Measurements from ENCODE around the gene DMXL1. TPM values are rescaled to one million over a fixed set of nuclear protein-coding genes. Genes with fewer than 3 reads are reported as not detected.
A peak's percentile ranks its signal among the peaks of the same experiment; 100 is the strongest.
"Not testable (repeated sequence)": the region's sequence is repeated elsewhere in the genome, so short reads cannot be mapped to it uniquely, and the experiment has no call there.

The DMXL1 gene
- total RNA-seq, 4 donors from 2014 or later, result 25.9 to 50.9 (median 30.9) TPM

GRCh38 chr5:119070578-119070827 is 384 bp upstream of the DMXL1 start:
- intact Hi-C loops (cut with DNase I), result loop anchor here (10.0 kb wide), 1 partner anchor 264 kb away; no protein-coding TSS in a partner anchor
- H3K27ac ChIP-seq, result peak overlapping the region; percentile 92 to 98 (median 98)
- WGBS, 2 donors, result 0% methylated on average over 7 to 9 of the region's 9 CpGs

DNA sequence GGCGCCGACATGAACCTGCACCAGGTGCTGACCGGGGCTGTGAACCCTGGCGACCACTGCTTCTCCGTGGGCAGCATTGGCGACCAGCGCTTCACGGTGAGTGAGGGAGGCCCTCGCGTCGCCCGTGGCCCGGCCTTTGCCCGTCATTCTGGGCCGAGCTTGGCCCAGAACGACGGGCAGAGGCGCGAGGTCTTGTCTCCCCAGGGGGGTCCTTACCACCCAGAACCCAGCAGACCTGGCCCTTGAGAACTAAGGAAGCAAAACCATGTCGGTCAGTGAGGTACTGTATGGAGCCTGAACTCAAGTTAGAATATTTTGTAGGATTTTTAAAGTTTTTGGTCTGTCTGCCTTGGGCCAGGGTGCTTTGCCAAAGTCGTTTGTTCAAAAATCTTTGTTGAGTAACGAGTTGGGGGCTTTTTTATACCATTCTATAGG is 691 bp downstream of the DMXL1 start:
- 0% methylated on average over 3 of the region's 22 CpGs for WGBS, 2 donors
- H3K9me3 ChIP-seq, result no peaks in the 10 kb centered on the region

More at GRCh38 chr5:119070578-119070827, 384 bp upstream of the DMXL1 start:
- TF ChIP-seq, protein P1, sequence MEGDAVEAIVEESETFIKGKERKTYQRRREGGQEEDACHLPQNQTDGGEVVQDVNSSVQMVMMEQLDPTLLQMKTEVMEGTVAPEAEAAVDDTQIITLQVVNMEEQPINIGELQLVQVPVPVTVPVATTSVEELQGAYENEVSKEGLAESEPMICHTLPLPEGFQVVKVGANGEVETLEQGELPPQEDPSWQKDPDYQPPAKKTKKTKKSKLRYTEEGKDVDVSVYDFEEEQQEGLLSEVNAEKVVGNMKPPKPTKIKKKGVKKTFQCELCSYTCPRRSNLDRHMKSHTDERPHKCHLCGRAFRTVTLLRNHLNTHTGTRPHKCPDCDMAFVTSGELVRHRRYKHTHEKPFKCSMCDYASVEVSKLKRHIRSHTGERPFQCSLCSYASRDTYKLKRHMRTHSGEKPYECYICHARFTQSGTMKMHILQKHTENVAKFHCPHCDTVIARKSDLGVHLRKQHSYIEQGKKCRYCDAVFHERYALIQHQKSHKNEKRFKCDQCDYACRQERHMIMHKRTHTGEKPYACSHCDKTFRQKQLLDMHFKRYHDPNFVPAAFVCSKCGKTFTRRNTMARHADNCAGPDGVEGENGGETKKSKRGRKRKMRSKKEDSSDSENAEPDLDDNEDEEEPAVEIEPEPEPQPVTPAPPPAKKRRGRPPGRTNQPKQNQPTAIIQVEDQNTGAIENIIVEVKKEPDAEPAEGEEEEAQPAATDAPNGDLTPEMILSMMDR (IDR thresholded peaks at IDR 0.05), result peak in 1 of 6 experiments; percentile 19
- no peak for TF ChIP-seq POLR2A (IDR thresholded peaks at IDR 0.05)
- H3K27me3 ChIP-seq, result no peaks in the 10 kb centered on the region
- peak overlapping the region; percentile 67 to 92 (median 89) for H3K4me3 ChIP-seq
- H3K4me1 ChIP-seq, result peaks cover 9 to 48% (median 17%) of the 10 kb centered on the region in 3 donors
- no peaks in the 10 kb centered on the region for H3K9me3 ChIP-seq
- H3K36me3 ChIP-seq, result no peaks in the 10 kb centered on the region
- peak; percentile 83 for DNase-seq

DNA sequence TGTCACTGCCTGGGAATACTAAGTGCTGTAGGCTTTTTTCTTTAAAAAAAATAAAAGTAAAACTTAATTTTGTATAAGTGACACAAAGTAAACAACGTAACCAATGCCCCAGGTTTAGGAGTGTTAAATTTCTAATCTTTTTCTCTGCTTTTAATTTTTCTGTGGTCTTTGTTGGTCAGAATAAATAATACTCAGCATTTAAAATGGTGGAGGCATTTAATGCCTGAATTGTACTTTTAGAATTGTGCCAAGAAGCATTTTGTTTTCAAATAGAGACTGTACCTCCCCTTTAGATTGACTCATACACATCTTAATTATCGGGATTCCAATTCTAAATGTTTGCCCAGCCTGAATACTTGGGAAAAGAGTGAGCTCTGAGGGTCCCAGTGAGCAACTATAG is 1.6 kb downstream of the DMXL1 start:
- peak overlapping the region; percentile 67 to 92 (median 89) for H3K4me3 ChIP-seq
- WGBS, 2 donors, result 53 to 56% methylated on average over 2 of the region's 2 CpGs
- no peaks in the 10 kb centered on the region for H3K27me3 ChIP-seq
- H3K27ac ChIP-seq, result peak overlapping the region in 3 of 4 donors; percentile 92 to 98 (median 98)
- intact Hi-C loops (cut with DNase I), result loop anchor here (10.0 kb wide), 1 partner anchor 262 kb away; no protein-coding TSS in a partner anchor
- TF ChIP-seq, protein P1 (IDR thresholded peaks at IDR 0.05), result no peak
- no peak for TF ChIP-seq POLR2A (IDR thresholded peaks at IDR 0.05)
- no peaks in the 10 kb centered on the region for H3K36me3 ChIP-seq
- no peaks in the 10 kb centered on the region for H3K9me3 ChIP-seq
- DNase-seq, result no peak
- peaks cover 9 to 64% (median 17%) of the 10 kb centered on the region in 3 donors for H3K4me1 ChIP-seq

More for the DNA sequence above, 691 bp downstream of the DMXL1 start:
- Histone ChIP-seq H3K27me3 (no peaks in the 10 kb centered on the region), H3K4me3 (peak overlapping the region; percentile 67 to 92 (median 89)), H3K36me3 (no peaks in the 10 kb centered on the region), H3K27ac (peak overlapping the region; percentile 92 to 98 (median 98)), H3K4me1 (peaks cover 9 to 59% (median 17%) of the 10 kb centered on the region in 3 donors)
- TF ChIP-seq POLR2A (IDR thresholded peaks at IDR 0.05), result no peak
- TF ChIP-seq, protein P1 (IDR thresholded peaks at IDR 0.05), result no peak
- DNase-seq, result peak; percentile 17
- intact Hi-C loops (cut with DNase I), result loop anchor here (10.0 kb wide), 1 partner anchor 263 kb away; no protein-coding TSS in a partner anchor

GRCh38 chr5:119073746-119074337 is 3.0 kb downstream of the DMXL1 start:
- not testable (repeated sequence) for H3K36me3 ChIP-seq, H3K27me3 ChIP-seq, H3K4me3 ChIP-seq, H3K27ac ChIP-seq, H3K9me3 ChIP-seq, DNase-seq
- intact Hi-C loops (cut with DNase I), result loop anchor here (10.0 kb wide), 1 partner anchor 261 kb away; no protein-coding TSS in a partner anchor
- H3K4me1 ChIP-seq, result peaks cover 9 to 75% (median 17%) of the 10 kb centered on the region in 3 donors
- 81 to 87% methylated on average over 9 of the region's 9 CpGs for WGBS, 2 donors

GRCh38 chr5:119074419-119074818 is 3.5 kb downstream of the DMXL1 start:
- 77 to 78% methylated on average over 3 of the region's 3 CpGs for WGBS, 2 donors
- Histone ChIP-seq H3K36me3 (no peaks in the 10 kb centered on the region), H3K9me3 (no peaks in the 10 kb centered on the region), H3K27me3 (no peaks in the 10 kb centered on the region), H3K27ac (no peak overlapping the region), H3K4me1 (peaks cover 9 to 81% (median 17%) of the 10 kb centered on the region in 3 donors), H3K4me3 (no peak overlapping the region)
- intact Hi-C loops (cut with DNase I), result loop anchor here (10.0 kb wide), 1 partner anchor 260 kb away; no protein-coding TSS in a partner anchor
- TF ChIP-seq POLR2A (IDR thresholded peaks at IDR 0.05), result no peak
- TF ChIP-seq, protein P1 (IDR thresholded peaks at IDR 0.05), result no peak
- DNase-seq, result no peak

DNA sequence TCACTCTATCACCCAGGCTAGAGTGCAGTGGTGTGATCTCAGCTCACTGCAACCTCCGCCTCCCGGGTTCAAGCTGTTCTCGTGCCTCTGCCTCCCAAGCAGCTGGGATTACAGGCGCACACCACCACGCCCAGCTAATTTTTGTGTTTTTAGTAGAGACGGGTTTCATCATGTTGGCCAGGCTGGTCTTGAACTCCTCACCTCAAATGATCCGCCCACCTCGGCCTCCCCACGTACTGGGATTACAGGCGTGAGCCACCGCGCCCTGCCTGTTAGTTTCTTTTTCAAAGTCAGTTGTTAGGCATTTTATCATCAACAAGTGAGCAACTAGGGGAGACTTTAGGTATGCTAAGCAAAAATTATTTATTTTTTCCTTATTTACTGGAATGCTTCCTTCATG is 4.4 kb downstream of the DMXL1 start:
- not testable (repeated sequence) for H3K9me3 ChIP-seq, H3K4me3 ChIP-seq, H3K27me3 ChIP-seq, DNase-seq, H3K27ac ChIP-seq, H3K36me3 ChIP-seq
- intact Hi-C loops (cut with DNase I), result loop anchor here (10.0 kb wide), 1 partner anchor 260 kb away; no protein-coding TSS in a partner anchor
- H3K4me1 ChIP-seq, result peaks cover 9 to 81% (median 15%) of the 10 kb centered on the region in 3 donors
- WGBS, 2 donors, result 77 to 96% methylated on average over 12 of the region's 12 CpGs

Data from esophagus squamous epithelium (tissue), 5 donors.